Activated CD4-positive, alpha-beta T cell treated with anti-CD3 and anti-CD28 coated beads for 36 hours (primary cell): ENCODE data around the gene DIP2C. TPM values are rescaled to one million over a fixed set of nuclear protein-coding genes. Genes with fewer than 3 reads are reported as not detected.
"Not testable (repeated sequence)": the region's sequence is repeated elsewhere in the genome, so short reads cannot be mapped to it uniquely, and the experiment has no call there.

ENCODE experiments used
- ATAC-seq: fragments of 200-7000 bp; cut with Tn5 transposase; one replicate; pipeline ENCODE4 v1.10.0; 2021; ENCODE audit warnings: mild to moderate bottlenecking, moderate library complexity
- CTCF ChIA-PET: fragments of 350-600 bp; sonication (Branson Sonifier 250); formaldehyde crosslinking; loops from one replicate; lab custom pipeline; 2021; ENCODE audit warnings: antibody characterized with exemption; lab: Charles Lee
- POLR2A ChIA-PET: fragments of 350-600 bp; sonication (Branson Sonifier 250); formaldehyde crosslinking; loops from one replicate; lab custom pipeline; 2021; ENCODE audit warnings: antibody characterized with exemption, inconsistent platforms; lab: Charles Lee
- DNase-seq: peaks from one replicate; pipeline ENCODE4 v3.0.0-alpha.2; 2020
- H3K27ac Mint-ChIP-seq: one replicate; pipeline ENCODE4 v1.8.0; 2021; ENCODE audit warnings: mixed read lengths
- H3K27me3 Mint-ChIP-seq: one replicate; pipeline ENCODE4 v1.8.0; 2021; ENCODE audit warnings: mixed read lengths
- H3K36me3 Mint-ChIP-seq: one replicate; pipeline ENCODE4 v1.8.0; 2021; ENCODE audit warnings: low read depth, mixed read lengths
- H3K4me1 Mint-ChIP-seq: one replicate; pipeline ENCODE4 v1.8.0; 2021; ENCODE audit warnings: mixed read lengths
- H3K4me3 Mint-ChIP-seq: one replicate; pipeline ENCODE4 v1.8.0; 2021; ENCODE audit warnings: mild to moderate bottlenecking, moderate library complexity, mixed read lengths
- H3K9me3 Mint-ChIP-seq: one replicate; pipeline ENCODE4 v1.8.0; 2021; ENCODE audit warnings: low read depth, mixed read lengths
- intact Hi-C, 2 experiments: fragments of 100-400 bp; cut with DNase I in 1 of 2; cut with micrococcal nuclease in 1 of 2; formaldehyde crosslinking; loops; one replicate each; pipeline versions ENCODE4 v1.14.2 to v1.15.1; 2022 to 2024; cut with DNase I, micrococcal nuclease
- total RNA-seq, 2 experiments: library from RNA; stranded (reverse); gene quantifications; one replicate each; pipeline ENCODE4 v1.2.3, GENCODE V29; 2021

Gene DIP2C
- total RNA-seq, 2 experiments from 2014 or later = 0.76 to 0.94 TPM

DNA sequence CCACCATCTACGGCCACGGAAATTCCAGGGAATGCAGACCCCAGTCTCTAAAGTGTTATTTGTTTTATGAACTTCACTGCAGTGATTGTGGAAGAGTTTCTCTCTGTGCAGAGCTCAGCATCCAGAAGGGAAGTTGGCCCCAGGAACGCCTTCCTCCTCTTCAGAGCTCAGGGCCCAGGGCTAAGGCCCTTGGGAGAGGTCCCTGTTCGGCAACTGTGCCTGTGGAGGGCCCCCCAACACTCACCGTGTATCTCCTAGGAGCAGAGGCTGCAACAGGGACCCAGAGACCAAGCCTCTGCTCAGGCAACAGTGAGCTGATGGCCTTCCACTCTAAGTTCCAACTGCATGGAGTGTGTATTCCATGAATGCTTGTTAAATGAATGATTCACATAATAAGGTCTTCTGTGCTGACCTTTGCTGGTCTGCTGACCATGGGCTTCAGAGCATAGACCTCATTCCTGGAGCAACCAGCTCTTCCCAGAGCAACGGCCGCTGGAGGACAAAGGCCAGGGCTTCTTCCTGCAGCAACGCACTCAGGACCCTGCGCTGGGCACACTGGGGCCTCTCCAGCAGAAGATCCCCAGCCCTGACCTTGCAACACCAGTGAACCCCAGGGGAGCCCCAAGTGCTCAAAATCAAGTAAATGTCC lies 7.7 kb downstream of the DIP2C start:
- H3K27ac Mint-ChIP-seq = no peak overlapping the region
- H3K27me3 Mint-ChIP-seq = peaks cover 4% of the 10 kb centered on the region
- intact Hi-C loops = no loop called here
- H3K4me1 Mint-ChIP-seq = peaks cover 5% of the 10 kb centered on the region
- ATAC-seq (no peak), DNase-seq (no peak)
- H3K4me3 Mint-ChIP-seq = no peak overlapping the region
- no peaks in the 10 kb centered on the region for H3K9me3 Mint-ChIP-seq
- CTCF ChIA-PET = no interaction called here
- POLR2A ChIA-PET = no interaction called here
- no peaks in the 10 kb centered on the region for H3K36me3 Mint-ChIP-seq

DNA sequence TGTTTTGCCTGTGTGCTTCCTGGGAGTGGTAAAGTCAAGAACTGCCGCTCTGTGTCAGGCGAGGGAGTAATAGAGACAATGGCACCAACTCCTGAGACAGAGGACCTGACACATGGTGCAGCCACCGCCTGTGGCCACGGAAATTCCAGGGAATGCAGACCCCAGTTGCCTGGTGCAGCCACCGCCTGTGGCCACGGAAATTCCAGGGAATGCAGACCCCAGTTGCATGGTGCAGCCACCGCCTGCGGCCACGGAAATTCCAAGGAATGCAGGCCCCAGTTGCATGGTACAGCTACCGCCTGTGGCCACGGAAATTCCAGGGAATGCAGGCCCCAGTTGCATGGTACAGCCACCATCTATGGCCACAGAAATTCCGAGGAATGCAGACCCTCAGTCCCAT lies 8.7 kb downstream of the DIP2C start:
- no peak for ATAC-seq
- Mint-ChIP-seq H3K4me3 (no peak overlapping the region), H3K27me3 (peaks cover 2% of the 10 kb centered on the region), H3K4me1 (peaks cover 14% of the 10 kb centered on the region), H3K27ac (no peak overlapping the region), H3K9me3 (no peaks in the 10 kb centered on the region), H3K36me3 (no peaks in the 10 kb centered on the region)
- no peak for DNase-seq
- ChIA-PET CTCF (no interaction called here), POLR2A (no interaction called here)
- intact Hi-C loops = no loop called here

DNA sequence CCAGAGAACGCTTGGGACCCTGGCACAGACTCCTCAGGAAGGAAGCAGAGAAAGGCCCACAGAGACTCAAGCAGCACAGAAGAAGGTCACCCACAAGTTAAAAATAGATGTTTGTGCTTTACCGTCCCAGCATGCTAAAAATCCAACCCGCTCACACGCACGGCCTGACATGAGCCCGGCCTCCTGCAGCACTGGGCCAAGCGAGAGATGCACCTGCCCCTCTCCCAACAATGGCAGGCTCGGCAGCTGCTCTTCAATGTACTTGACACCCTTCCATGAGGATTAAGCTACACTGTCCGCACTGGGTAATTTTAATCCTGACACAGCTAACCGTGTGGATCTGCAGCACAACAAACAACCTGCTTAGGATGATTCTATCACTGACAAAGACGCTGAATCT lies 9.3 kb downstream of the DIP2C start:
- ATAC-seq = no peak
- Mint-ChIP-seq H3K36me3 (no peaks in the 10 kb centered on the region), H3K4me3 (no peak overlapping the region), H3K9me3 (no peaks in the 10 kb centered on the region), H3K27me3 (peaks cover 2% of the 10 kb centered on the region), H3K4me1 (peaks cover 14% of the 10 kb centered on the region), H3K27ac (no peak overlapping the region)
- intact Hi-C loops = no loop called here
- DNase-seq = no peak
- POLR2A ChIA-PET = no interaction called here
- CTCF ChIA-PET = no interaction called here

DNA sequence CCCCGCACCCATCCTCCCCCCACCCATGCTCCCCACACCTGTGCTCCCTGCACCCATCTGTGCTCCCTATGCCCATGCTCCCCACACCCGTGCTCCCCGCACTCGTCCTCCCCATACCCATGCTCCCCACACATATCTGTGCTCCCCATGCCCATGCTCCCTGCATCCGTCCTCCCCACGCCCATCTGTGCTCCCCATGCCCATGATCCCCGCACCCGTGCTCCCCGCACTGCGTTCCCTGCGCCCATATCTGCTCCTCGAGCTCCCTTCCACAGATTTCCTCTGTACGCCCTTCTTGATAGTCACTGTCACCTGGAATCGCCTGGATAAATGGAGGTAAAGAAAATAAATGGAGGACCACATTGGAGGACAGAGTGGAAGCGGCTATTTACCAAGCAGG lies 9.9 kb downstream of the DIP2C start:
- POLR2A ChIA-PET = no interaction called here
- peaks cover 14% of the 10 kb centered on the region for H3K4me1 Mint-ChIP-seq
- intact Hi-C loops = no loop called here
- no peak overlapping the region for H3K27ac Mint-ChIP-seq
- peaks cover 2% of the 10 kb centered on the region for H3K27me3 Mint-ChIP-seq
- H3K9me3 Mint-ChIP-seq = no peaks in the 10 kb centered on the region
- no peaks in the 10 kb centered on the region for H3K36me3 Mint-ChIP-seq
- DNase-seq (no peak), ATAC-seq (no peak)
- CTCF ChIA-PET = no interaction called here
- H3K4me3 Mint-ChIP-seq = no peak overlapping the region

DNA sequence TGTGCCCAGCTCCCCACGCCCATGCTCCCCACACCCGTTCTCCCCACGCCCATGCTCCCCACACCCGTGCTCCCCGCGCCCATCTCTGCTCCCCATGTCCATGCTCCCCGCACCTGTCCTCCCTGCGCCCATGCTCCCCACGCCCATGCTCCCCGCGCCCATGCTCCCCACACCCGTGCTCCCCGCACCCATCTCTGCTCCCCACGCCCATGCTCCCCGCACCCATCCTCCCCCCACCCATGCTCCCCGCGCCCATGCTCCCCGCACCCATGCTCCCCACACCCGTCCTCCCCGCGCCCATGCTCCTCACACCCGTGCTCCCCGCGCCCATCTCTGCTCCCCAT lies 10.8 kb downstream of the DIP2C start:
- H3K9me3 Mint-ChIP-seq, POLR2A ChIA-PET, intact Hi-C loops, H3K27ac Mint-ChIP-seq, DNase-seq, H3K27me3 Mint-ChIP-seq, H3K36me3 Mint-ChIP-seq, CTCF ChIA-PET, H3K4me3 Mint-ChIP-seq, ATAC-seq: not testable (repeated sequence)
- peaks cover 14% of the 10 kb centered on the region for H3K4me1 Mint-ChIP-seq

DNA sequence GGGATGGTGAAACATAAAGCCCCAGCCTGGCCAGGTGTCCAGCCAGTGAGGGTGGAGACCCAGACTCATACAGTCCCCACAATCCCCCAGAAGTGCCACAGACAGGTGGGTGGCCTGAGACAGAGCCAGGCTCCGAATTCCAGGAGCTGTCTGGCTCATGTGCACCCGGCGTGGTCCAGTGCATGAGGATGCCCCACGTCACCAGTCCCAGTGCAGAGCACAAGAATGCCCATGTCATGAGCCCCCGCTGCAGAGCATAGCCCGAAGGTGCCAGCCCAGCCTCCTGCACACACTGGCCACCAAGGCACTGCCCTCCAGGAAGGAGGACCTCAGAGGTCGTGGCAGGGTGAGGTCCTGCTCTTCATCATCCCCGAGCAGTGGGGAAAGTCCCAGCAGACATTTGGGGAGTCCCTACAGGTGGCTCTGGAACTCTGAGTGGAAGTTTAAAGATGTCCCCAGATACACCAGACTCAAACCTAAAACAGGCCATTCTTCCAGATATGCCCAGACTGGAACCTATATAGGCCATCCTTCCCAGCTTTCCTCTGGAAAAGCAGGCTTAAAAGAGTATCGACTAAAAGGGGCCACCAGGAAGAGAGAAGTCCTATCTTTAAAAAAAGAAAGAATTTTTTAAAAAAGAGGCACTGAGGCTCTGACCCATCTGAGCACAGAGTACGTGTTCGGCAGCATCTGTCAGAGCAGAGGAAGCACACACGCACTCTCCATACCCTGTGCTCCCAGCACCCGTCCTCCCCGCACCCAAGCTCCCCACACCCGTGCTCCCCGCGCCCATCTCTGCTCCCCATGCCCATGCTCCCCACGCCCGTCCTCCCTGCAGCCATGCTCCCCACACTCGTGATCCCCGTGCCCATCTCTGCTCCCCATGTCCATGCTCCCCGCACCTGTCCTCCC lies 11.5 kb downstream of the DIP2C start:
- POLR2A ChIA-PET = no interaction called here

DNA sequence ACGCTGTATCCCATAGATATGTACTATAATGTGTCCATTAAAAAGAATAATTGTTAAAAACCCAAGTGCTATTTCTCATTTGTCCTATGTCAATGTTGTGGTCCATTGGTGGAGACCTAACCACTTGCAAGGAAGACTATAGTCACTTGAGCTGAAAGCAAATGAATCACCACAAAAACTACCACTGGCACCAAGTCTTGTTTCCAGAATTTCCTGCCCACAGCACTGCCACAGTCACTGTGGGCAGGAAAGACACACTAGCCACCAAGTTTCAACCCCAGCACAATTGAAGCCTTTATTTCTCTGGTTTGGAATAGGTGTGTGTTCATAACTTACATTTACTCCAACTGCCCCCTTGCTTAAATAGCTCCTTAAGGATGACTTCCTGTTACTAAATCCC lies 12.4 kb downstream of the DIP2C start:
- no peak overlapping the region for H3K27ac Mint-ChIP-seq
- POLR2A ChIA-PET = no interaction called here
- peaks cover 4% of the 10 kb centered on the region for H3K27me3 Mint-ChIP-seq
- CTCF ChIA-PET = no interaction called here
- peak; percentile 51 for ATAC-seq
- intact Hi-C loops = no loop called here
- no peak overlapping the region for H3K4me3 Mint-ChIP-seq
- H3K4me1 Mint-ChIP-seq = peaks cover 14% of the 10 kb centered on the region
- H3K9me3 Mint-ChIP-seq = no peaks in the 10 kb centered on the region
- H3K36me3 Mint-ChIP-seq = no peaks in the 10 kb centered on the region
- DNase-seq = peak; percentile 17

More for the DNA sequence above, 11.5 kb downstream of the DIP2C start:
- Mint-ChIP-seq H3K4me1 (peaks cover 14% of the 10 kb centered on the region), H3K36me3 (no peaks in the 10 kb centered on the region), H3K4me3 (no peak overlapping the region), H3K9me3 (no peaks in the 10 kb centered on the region), H3K27ac (no peak overlapping the region), H3K27me3 (peaks cover 4% of the 10 kb centered on the region)
- intact Hi-C loops = no loop called here
- CTCF ChIA-PET = no interaction called here
- no peak for DNase-seq
- peak; percentile 30 for ATAC-seq

DNA sequence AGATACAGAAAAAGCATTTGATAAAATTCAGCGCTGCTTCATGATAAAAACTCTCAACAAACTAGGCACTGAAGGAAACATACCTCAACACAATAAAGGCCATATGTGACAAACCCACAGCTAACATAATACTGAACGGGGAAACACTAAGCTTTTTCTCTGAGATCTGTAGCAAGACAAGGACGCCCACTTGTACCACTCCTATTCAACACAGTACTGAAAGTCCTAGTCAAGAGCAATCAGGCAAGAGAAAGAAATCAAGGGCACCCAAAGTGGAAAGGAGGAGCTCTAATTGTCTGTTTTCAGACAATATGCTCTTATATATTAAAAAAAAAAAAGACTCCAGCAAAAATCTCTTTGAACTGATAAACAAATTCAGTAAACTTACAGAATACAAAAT lies 13.3 kb downstream of the DIP2C start:
- DNase-seq (no peak), ATAC-seq (peak; percentile 73)
- Mint-ChIP-seq H3K4me1 (peaks cover 14% of the 10 kb centered on the region), H3K4me3 (no peak overlapping the region), H3K36me3 (no peaks in the 10 kb centered on the region), H3K9me3 (no peaks in the 10 kb centered on the region), H3K27ac (no peak overlapping the region), H3K27me3 (peaks cover 4% of the 10 kb centered on the region)
- ChIA-PET CTCF (interaction anchor here (1.1 kb wide), 1 partner anchor 165 kb away, joined by 4 read pairs; no protein-coding TSS in a partner anchor), POLR2A (interaction anchor here (0.6 to 0.7 kb wide), 2 partner anchors 28 to 281 kb away, joined by 4 to 5 read pairs; no protein-coding TSS in a partner anchor)
- intact Hi-C loops = no loop called here

DNA sequence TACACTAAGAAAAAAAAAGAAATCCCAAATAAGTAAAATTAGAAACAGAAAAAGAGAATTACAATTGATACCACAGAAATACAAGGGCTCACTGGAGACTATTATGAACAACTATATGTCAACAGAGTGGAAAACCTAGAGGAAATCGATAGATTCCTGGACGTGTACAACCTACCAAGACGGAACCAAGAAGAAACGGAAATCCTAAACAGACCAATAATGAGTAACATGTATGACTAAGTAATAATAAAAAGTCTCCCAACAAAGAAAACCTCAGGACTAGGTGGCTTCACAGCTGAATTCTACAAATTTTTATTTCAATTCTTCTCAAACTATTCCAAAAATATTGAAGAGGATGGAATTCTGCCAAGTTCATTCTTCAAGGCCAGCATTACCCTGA lies 13.9 kb downstream of the DIP2C start:
- H3K4me1 Mint-ChIP-seq = peaks cover 14% of the 10 kb centered on the region
- no peak overlapping the region for H3K4me3 Mint-ChIP-seq
- H3K9me3 Mint-ChIP-seq = no peaks in the 10 kb centered on the region
- intact Hi-C loops = no loop called here
- ATAC-seq (no peak), DNase-seq (no peak)
- peaks cover 6% of the 10 kb centered on the region for H3K27me3 Mint-ChIP-seq
- CTCF ChIA-PET = interaction anchor here (1.1 to 1.6 kb wide), 2 partner anchors 15 to 164 kb away, joined by 4 read pairs; no protein-coding TSS in a partner anchor
- H3K27ac Mint-ChIP-seq = no peak overlapping the region
- no peaks in the 10 kb centered on the region for H3K36me3 Mint-ChIP-seq
- POLR2A ChIA-PET = interaction anchor here (0.6 kb wide), 1 partner anchor 29 kb away, joined by 5 read pairs; no protein-coding TSS in a partner anchor

DNA sequence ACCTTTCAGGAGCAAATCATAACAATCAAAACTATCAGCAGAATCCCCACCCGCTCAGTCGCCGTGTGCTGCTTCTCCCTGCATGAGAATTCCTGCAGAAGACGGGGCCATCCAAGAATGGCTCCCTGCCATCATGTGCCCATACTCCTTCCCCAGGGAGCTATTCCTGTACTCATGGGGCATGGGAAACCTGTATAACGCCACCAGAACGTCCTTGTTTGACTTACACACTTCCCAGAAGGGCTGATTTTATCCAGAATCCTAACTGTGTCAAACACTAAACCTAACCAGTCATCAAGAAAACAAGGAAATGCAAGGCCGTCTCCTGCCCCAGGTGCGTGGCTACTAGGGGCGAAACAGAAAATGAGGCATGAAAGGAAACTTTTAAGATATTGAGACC lies 16.0 kb downstream of the DIP2C start:
- Mint-ChIP-seq H3K36me3 (no peaks in the 10 kb centered on the region), H3K27ac (no peak overlapping the region), H3K9me3 (peaks cover 2% of the 10 kb centered on the region), H3K27me3 (peaks cover 6% of the 10 kb centered on the region), H3K4me1 (peaks cover 14% of the 10 kb centered on the region), H3K4me3 (no peak overlapping the region)
- intact Hi-C loops = no loop called here
- POLR2A ChIA-PET = no interaction called here
- no peak for DNase-seq
- no peak for ATAC-seq
- CTCF ChIA-PET = no interaction called here

DNA sequence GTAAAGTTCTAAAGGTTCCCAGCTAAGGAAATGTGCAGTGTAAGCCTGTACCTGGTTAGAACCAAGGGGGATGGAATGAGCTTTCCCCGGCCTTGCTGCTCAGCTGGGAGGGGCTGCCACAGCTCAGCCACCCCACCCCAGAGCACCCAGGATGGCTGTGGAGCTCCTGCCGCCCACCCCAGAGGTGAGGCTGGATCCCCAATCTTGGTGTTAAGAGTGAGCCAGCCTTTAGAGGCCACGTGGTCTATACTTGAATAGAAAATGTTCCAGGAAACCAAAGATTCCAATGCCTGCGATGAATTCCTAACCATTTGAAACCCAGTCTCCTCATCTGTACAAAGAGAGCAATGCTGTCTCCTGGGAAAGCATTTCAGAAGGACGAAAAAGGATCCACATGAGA lies 16.5 kb downstream of the DIP2C start:
- no peak for DNase-seq
- Mint-ChIP-seq H3K4me3 (no peak overlapping the region), H3K36me3 (no peaks in the 10 kb centered on the region), H3K9me3 (peaks cover 2% of the 10 kb centered on the region), H3K27ac (no peak overlapping the region), H3K4me1 (peaks cover 14% of the 10 kb centered on the region), H3K27me3 (peaks cover 6% of the 10 kb centered on the region)
- CTCF ChIA-PET = no interaction called here
- intact Hi-C loops = no loop called here
- no peak for ATAC-seq
- POLR2A ChIA-PET = no interaction called here

DNA sequence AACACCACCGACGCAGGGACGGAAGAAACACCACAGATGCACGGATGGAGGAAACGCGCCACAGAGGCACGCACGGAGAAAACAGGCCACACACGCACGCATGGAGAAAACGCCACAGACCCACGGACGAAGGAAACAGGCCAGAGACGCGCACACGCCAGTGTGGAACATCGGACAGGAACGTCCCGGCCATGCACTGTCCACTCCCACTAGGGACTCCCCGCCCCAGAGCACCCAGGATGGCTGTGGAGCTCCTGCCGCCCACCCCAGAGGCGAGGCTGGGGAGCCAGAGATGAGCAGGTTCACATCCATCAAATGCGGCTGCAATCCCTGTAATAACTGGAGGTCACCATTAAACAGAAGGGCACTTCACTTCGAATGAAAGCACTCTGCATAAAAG lies 17.3 kb downstream of the DIP2C start:
- no peak overlapping the region for H3K4me3 Mint-ChIP-seq
- H3K27me3 Mint-ChIP-seq = peaks cover 6% of the 10 kb centered on the region
- intact Hi-C loops = no loop called here
- DNase-seq = no peak
- no peak overlapping the region for H3K27ac Mint-ChIP-seq
- CTCF ChIA-PET = no interaction called here
- no peaks in the 10 kb centered on the region for H3K36me3 Mint-ChIP-seq
- POLR2A ChIA-PET = no interaction called here
- H3K4me1 Mint-ChIP-seq = peaks cover 13% of the 10 kb centered on the region
- no peak for ATAC-seq
- peaks cover 2% of the 10 kb centered on the region for H3K9me3 Mint-ChIP-seq
